ACC112 (cell line): Measurements from ENCODE around the gene TIMELESS.

ENCODE experiments used
- H2AFZ ChIP-seq: fragments of 200-600 bp; sonication (generic); one replicate; pipeline ENCODE4 v1.6.0; 2017; ENCODE audit warnings: antibody characterized with exemption, low read length; ENCODE audit not compliant: unreplicated experiment
- H3K27ac ChIP-seq: fragments of 200-600 bp; sonication (generic); 2 replicates; pipeline ENCODE4 v1.5.1; 2014; ENCODE audit warnings: low read depth, mild to moderate bottlenecking, antibody characterized with exemption, low read length, moderate library complexity
- H3K27me3 ChIP-seq: fragments of 200-600 bp; sonication (generic); 2 replicates; pipeline ENCODE4 v1.6.1; 2014; ENCODE audit warnings: mild to moderate bottlenecking, antibody characterized with exemption, low read length, moderate library complexity, mixed read lengths; ENCODE audit not compliant: insufficient read depth
- H3K36me3 ChIP-seq: fragments of 200-600 bp; sonication (generic); 2 replicates; pipeline ENCODE4 v1.6.1; 2016; ENCODE audit warnings: mild to moderate bottlenecking, antibody characterized with exemption, low read length, moderate library complexity, mixed read lengths; ENCODE audit not compliant: insufficient read depth
- H3K4me1 ChIP-seq: fragments of 200-600 bp; sonication (generic); one replicate; pipeline ENCODE4 v1.6.1; 2016; ENCODE audit warnings: low read length, mixed read lengths; ENCODE audit not compliant: insufficient read depth, unreplicated experiment, control insufficient read depth
- H3K4me3 ChIP-seq: fragments of 200-600 bp; sonication (generic); 2 replicates; pipeline ENCODE4 v1.5.1; 2014; ENCODE audit warnings: mild to moderate bottlenecking, low read depth, low read length
- H3K79me2 ChIP-seq: fragments of 200-600 bp; sonication (generic); one replicate; pipeline ENCODE4 v1.6.0; 2016; ENCODE audit warnings: low read length; ENCODE audit not compliant: control insufficient read depth, unreplicated experiment, insufficient read depth

The TIMELESS gene

DNA sequence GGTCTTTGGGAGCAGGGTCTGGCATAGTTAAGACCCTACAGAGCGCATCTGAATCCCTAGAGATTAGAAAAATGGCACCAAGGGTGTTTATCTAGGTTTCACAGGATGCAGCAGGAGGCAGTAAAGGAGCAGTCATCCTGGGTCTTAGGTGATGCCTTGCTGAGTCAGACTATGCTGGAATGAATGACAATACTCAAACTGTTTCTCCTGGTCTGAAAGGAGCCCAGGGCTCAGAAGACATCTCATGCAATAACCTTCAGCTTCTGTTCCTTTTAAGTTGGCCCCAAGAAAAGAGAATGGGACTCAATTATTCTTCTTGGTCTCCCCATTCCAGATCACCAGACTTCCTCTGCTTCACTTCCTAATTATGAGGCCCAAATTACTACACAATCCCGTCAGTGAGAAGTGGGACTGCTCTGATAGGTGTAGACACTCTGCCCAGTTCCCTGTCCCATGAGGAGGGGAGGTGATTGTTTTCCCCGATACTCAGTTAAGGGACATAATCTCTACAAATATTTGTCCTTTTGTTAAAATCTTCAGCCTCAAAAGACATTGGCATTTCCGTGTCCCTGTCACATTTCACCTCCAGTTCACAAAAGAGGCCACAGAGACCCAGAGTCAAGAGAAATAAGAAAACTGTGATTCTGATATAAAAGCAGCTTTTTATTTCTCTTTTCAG, 71.8 kb downstream of the TIMELESS start:
- Histone ChIP-seq H3K4me1 (no peaks in the 10 kb centered on the region), H3K27me3 (no peaks in the 10 kb centered on the region), H3K27ac (no peak overlapping the region), H3K4me3 (no peak overlapping the region), H3K36me3 (no peaks in the 10 kb centered on the region), H3K79me2 (no peaks in the 10 kb centered on the region), H2AFZ (peak overlapping the region; percentile 10)

- Histone ChIP-seq H3K4me3 (no peak overlapping the region), H3K4me1 (no peaks in the 10 kb centered on the region), H2AFZ (no peak overlapping the region), H3K79me2 (no peaks in the 10 kb centered on the region), H3K27ac (no peak overlapping the region), H3K36me3 (no peaks in the 10 kb centered on the region), H3K27me3 (no peaks in the 10 kb centered on the region)
These were observed 73.4 kb downstream of the TIMELESS start for GRCh38 chr12:56375598-56376434.

GRCh38 chr12:56374726-56375597, 74.3 kb downstream of the TIMELESS start:
- Histone ChIP-seq H3K4me1 (no peaks in the 10 kb centered on the region), H3K27ac (no peak overlapping the region), H3K4me3 (no peak overlapping the region), H3K36me3 (no peaks in the 10 kb centered on the region), H3K27me3 (no peaks in the 10 kb centered on the region), H2AFZ (no peak overlapping the region), H3K79me2 (no peaks in the 10 kb centered on the region)

- H3K27me3 ChIP-seq, result no peaks in the 10 kb centered on the region
- H3K4me1 ChIP-seq, result no peaks in the 10 kb centered on the region
- no peak overlapping the region for H3K27ac ChIP-seq
- H3K79me2 ChIP-seq, result no peaks in the 10 kb centered on the region
- H3K36me3 ChIP-seq, result no peaks in the 10 kb centered on the region
- no peak overlapping the region for H2AFZ ChIP-seq
- H3K4me3 ChIP-seq, result no peak overlapping the region
These were observed 75.7 kb downstream of the TIMELESS start for GRCh38 chr12:56373515-56373914.

DNA sequence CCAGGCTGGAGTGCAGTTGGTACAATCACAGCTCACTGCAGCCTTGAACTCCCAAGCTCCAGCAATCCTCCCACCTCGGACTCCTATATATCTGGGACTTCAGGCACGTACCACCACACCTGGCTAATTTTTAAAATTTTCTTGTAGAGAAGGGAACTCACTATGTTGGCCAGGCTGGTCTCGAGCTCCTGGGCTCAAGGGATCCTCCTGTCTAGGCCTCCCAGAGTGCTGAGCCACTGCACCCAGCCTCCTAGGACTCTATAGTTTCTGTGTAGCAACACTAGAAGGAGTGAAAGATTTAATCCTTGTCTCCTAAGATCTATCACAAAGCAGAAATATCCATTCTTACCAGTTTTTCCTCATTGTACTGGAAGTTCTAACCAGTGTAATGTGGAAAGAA, 82.3 kb downstream of the TIMELESS start:
- no peak overlapping the region for H3K27ac ChIP-seq
- no peak overlapping the region for H2AFZ ChIP-seq
- no peaks in the 10 kb centered on the region for H3K79me2 ChIP-seq
- no peaks in the 10 kb centered on the region for H3K36me3 ChIP-seq
- no peaks in the 10 kb centered on the region for H3K27me3 ChIP-seq
- no peak overlapping the region for H3K4me3 ChIP-seq
- no peaks in the 10 kb centered on the region for H3K4me1 ChIP-seq
